BLaER1 treated with 17β-estradiol and CSF1 and Interleukin-3, amounts not matched to agents 10 nM and 100 nM (cell line): ENCODE measurements around the gene HCFC1.

Experiments used
- H3K27ac ChIP-seq, 11 experiments: shearing (Covaris generic); formaldehyde crosslinking; 2 replicates each; pipeline ENCODE4 v1.8.1; 2022
- H3K27me3 ChIP-seq, 11 experiments: shearing (Covaris generic); formaldehyde crosslinking; 2 replicates each; pipeline ENCODE4 v1.8.1; 2022
- H3K36me3 ChIP-seq, 11 experiments: shearing (Covaris generic); formaldehyde crosslinking; 2 replicates each; pipeline ENCODE4 v1.8.1; 2022
- H3K4me1 ChIP-seq, 10 experiments: shearing (Covaris generic); formaldehyde crosslinking; 2 replicates each; pipeline ENCODE4 v1.8.1; 2022
- H3K4me2 ChIP-seq, 11 experiments: shearing (Covaris generic); formaldehyde crosslinking; 2 replicates each; pipeline ENCODE4 v1.8.1; 2022
- H3K4me3 ChIP-seq, 10 experiments: shearing (Covaris generic); formaldehyde crosslinking; 2 replicates each; pipeline ENCODE4 v1.8.1; 2022
- H3K9ac ChIP-seq, 11 experiments: shearing (Covaris generic); formaldehyde crosslinking; 2 replicates each; pipeline ENCODE4 v1.8.1; 2022
- H3K9me3 ChIP-seq, 11 experiments: shearing (Covaris generic); formaldehyde crosslinking; replicated peaks in 1 of 11; 2 replicates each; pipeline ENCODE4 v1.8.1; 2022
- H4K20me1 ChIP-seq, 11 experiments: shearing (Covaris generic); formaldehyde crosslinking; 2 replicates each; pipeline ENCODE4 v1.8.1; 2022
- Cebpa-rat ChIP-seq, 11 experiments: shearing (Covaris generic); IDR thresholded peaks; 2 replicates each; pipeline ENCODE4 v1.8.1; 2022

Gene HCFC1

GRCh38 chrX:153906126-153906917, 65.3 kb downstream of the HCFC1 start:
- Histone ChIP-seq H3K4me3 (no peak overlapping the region), H3K27ac (no peak overlapping the region; a peak in 1 of 22 replicates), H3K9ac (no peak overlapping the region; a peak in 1 of 22 replicates), H3K9me3 (no peaks in the 10 kb centered on the region; a peak in 4 of 22 replicates), H3K4me1 (peaks cover 38 to 63% (median 49%) of the 10 kb centered on the region in 10 experiments), H3K36me3 (peaks cover 0 to 42% (median 25%) of the 10 kb centered on the region in 11 experiments; a peak in 13 of 22 replicates), H3K27me3 (peaks cover 42 to 89% (median 72%) of the 10 kb centered on the region in 11 experiments), H3K4me2 (no peak overlapping the region), H4K20me1 (peaks cover 35 to 93% (median 53%) of the 10 kb centered on the region in 11 experiments; a peak in 20 of 22 replicates)
- no peak for TF ChIP-seq Cebpa-rat (IDR thresholded peaks at IDR 0.05)

DNA sequence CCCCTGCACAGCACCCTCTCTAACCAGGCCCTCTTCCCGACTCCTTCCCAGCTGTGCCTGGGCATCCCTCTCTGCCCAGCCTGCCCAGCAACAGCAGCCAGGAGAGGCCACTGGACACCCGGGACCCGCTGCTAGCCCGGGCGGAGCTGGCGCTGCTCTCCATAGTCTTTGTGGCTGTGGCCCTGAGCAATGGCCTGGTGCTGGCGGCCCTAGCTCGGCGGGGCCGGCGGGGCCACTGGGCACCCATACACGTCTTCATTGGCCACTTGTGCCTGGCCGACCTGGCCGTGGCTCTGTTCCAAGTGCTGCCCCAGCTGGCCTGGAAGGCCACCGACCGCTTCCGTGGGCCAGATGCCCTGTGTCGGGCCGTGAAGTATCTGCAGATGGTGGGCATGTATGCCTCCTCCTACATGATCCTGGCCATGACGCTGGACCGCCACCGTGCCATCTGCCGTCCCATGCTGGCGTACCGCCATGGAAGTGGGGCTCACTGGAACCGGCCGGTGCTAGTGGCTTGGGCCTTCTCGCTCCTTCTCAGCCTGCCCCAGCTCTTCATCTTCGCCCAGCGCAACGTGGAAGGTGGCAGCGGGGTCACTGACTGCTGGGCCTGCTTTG, 66.0 kb downstream of the HCFC1 start:
- H3K27me3 ChIP-seq, result peaks cover 42 to 91% (median 74%) of the 10 kb centered on the region in 11 experiments
- peaks cover 44 to 67% (median 55%) of the 10 kb centered on the region in 10 experiments for H3K4me1 ChIP-seq
- peaks cover 30 to 88% (median 51%) of the 10 kb centered on the region in 11 experiments; a peak in 20 of 22 replicates for H4K20me1 ChIP-seq
- peak overlapping the region in 1 of 11 experiments; percentile 38; a peak in 2 of 22 replicates for H3K4me2 ChIP-seq
- H3K9me3 ChIP-seq, result no peaks in the 10 kb centered on the region; a peak in 4 of 22 replicates
- no peak overlapping the region for H3K27ac ChIP-seq
- H3K36me3 ChIP-seq, result peaks cover 0 to 37% (median 21%) of the 10 kb centered on the region in 11 experiments; a peak in 11 of 22 replicates
- H3K4me3 ChIP-seq, result no peak overlapping the region
- no peak overlapping the region for H3K9ac ChIP-seq
- no peak for TF ChIP-seq Cebpa-rat (IDR thresholded peaks at IDR 0.05)

- no peak within 1 kb of the TSS for H3K4me3 ChIP-seq
- H3K27me3 ChIP-seq, result peaks cover 55 to 95% (median 84%) of the 10 kb centered on the region in 11 experiments
- H3K4me1 ChIP-seq, result peaks cover 56 to 74% (median 66%) of the 10 kb centered on the region in 10 experiments
- peak within 1 kb of the TSS in 10 of 11 experiments; percentile 17 to 69 (median 40); a peak in 13 of 22 replicates for H3K9ac ChIP-seq
- peak within 1 kb of the TSS; percentile 64 to 79 (median 70) for H3K4me2 ChIP-seq
- H3K27ac ChIP-seq, result peak within 1 kb of the TSS in 10 of 11 experiments; percentile 37 to 67 (median 59); a peak in 20 of 22 replicates
- H4K20me1 ChIP-seq, result peaks cover 26 to 74% (median 46%) of the 10 kb centered on the region in 11 experiments; a peak in 20 of 22 replicates
- TF ChIP-seq Cebpa-rat (IDR thresholded peaks at IDR 0.05), result no peak
- peaks cover 0 to 7% (median under 1%) of the 10 kb centered on the region in 11 experiments; a peak in 9 of 22 replicates for H3K9me3 ChIP-seq
- peaks cover 0 to 28% (median 16%) of the 10 kb centered on the region in 11 experiments; a peak in 10 of 22 replicates for H3K36me3 ChIP-seq
Observed at GRCh38 chrX:153903991-153904957, 67.3 kb downstream of the HCFC1 start, which contains the start of gene AVPR2. AVPR2 (plus strand) TSS chrX:153904673; CDS start chrX:153905146, 473 bp downstream.

DNA sequence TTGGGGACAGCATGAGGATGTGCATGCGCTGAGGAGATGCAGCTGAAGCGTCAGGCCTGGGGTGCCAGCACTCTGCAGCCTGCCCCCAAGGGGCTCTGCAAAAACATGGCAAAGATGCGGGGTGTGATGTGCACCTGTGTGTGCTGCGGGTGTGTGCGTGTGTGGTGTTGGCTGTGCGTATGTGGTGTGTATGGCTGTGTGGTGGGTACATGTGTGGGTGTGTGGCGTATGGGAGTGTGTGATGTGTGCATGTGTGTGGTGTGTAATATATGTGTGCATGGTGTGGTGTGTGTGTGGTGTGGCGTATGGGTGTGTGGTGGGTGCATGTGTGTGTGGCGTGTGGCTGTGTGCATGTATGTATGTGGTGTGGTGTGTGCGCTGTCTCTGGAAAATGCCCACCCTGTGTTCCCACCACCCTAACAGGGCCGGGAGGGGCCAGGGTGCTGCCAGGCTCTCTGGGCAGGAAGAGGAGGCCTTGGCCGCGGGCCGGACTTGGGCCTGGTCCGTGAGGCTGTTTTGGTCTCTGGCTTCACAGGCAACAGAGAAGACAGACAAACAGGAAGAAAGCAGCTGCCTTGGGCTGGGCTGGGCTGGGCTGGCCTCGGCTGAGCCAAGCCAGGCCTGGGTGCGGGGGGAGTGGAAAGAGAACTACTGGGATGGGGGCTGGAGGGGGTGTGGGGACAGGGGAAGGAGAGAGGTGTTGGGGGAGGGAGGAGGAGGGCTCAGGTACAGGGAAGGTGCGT, 68.2 kb downstream of the HCFC1 start:
- Histone ChIP-seq H3K4me2 (peak overlapping the region; percentile 64 to 79 (median 70)), H3K4me3 (no peak overlapping the region), H3K9ac (peak overlapping the region in 8 of 11 experiments; percentile 17 to 69 (median 44); a peak in 9 of 22 replicates), H3K36me3 (peaks cover 0 to 20% (median 9%) of the 10 kb centered on the region in 11 experiments; a peak in 9 of 22 replicates), H4K20me1 (peaks cover 18 to 66% (median 40%) of the 10 kb centered on the region in 11 experiments; a peak in 20 of 22 replicates), H3K4me1 (peaks cover 56 to 70% (median 64%) of the 10 kb centered on the region in 10 experiments), H3K27me3 (peaks cover 64 to 95% (median 86%) of the 10 kb centered on the region in 11 experiments), H3K9me3 (peaks cover 0 to 15% (median 6%) of the 10 kb centered on the region in 11 experiments; a peak in 9 of 22 replicates), H3K27ac (peak overlapping the region in 9 of 11 experiments; percentile 37 to 73 (median 59); a peak in 14 of 22 replicates)
- TF ChIP-seq Cebpa-rat (IDR thresholded peaks at IDR 0.05), result no peak

- H3K9ac ChIP-seq, result peak overlapping the region in 7 of 11 experiments; percentile 41 to 65 (median 54); a peak in 8 of 22 replicates
- peaks cover 0 to 10% (median under 1%) of the 10 kb centered on the region in 11 experiments; a peak in 6 of 22 replicates for H3K36me3 ChIP-seq
- peak overlapping the region; percentile 64 to 79 (median 70) for H3K4me2 ChIP-seq
- TF ChIP-seq Cebpa-rat (IDR thresholded peaks at IDR 0.05), result no peak
- H3K4me3 ChIP-seq, result no peak overlapping the region
- H3K4me1 ChIP-seq, result peaks cover 56 to 69% (median 64%) of the 10 kb centered on the region in 10 experiments
- H3K27me3 ChIP-seq, result peaks cover 66 to 95% (median 87%) of the 10 kb centered on the region in 11 experiments
- H3K27ac ChIP-seq, result peak overlapping the region in 10 of 11 experiments; percentile 40 to 79 (median 66); a peak in 16 of 22 replicates
- peaks cover 0 to 15% (median 6%) of the 10 kb centered on the region in 11 experiments; a peak in 9 of 22 replicates for H3K9me3 ChIP-seq
- peaks cover 10 to 56% (median 31%) of the 10 kb centered on the region in 11 experiments; a peak in 20 of 22 replicates for H4K20me1 ChIP-seq
Observed at GRCh38 chrX:153902385-153902784, 69.2 kb downstream of the HCFC1 start.

DNA sequence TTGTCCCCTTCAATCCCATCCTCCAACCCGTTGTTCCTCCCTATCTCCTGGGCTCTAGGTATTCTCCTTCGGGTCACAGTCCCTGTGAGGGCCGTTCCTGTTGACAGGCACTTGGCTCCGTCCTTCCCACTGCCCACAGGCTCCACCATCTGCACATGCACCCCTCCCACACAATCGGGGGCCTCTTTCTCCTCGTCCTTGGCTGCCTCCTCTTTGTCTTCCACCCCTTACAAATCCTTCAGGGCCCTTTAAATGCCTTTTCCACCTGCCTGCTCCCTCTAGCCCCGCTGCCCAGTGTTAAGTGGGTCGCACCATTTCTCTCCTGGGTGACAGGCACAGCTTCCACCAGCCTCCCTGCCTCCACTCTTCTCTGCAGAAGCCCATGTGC, 69.9 kb downstream of the HCFC1 start:
- peaks cover 0 to 5% (median 0%) of the 10 kb centered on the region in 11 experiments; a peak in 1 of 22 replicates for H3K36me3 ChIP-seq
- peak overlapping the region; percentile 64 to 79 (median 70) for H3K4me2 ChIP-seq
- H4K20me1 ChIP-seq, result peaks cover 4 to 49% (median 24%) of the 10 kb centered on the region in 11 experiments; a peak in 20 of 22 replicates
- no peak for TF ChIP-seq Cebpa-rat (IDR thresholded peaks at IDR 0.05)
- peaks cover 56 to 69% (median 61%) of the 10 kb centered on the region in 10 experiments for H3K4me1 ChIP-seq
- H3K9ac ChIP-seq, result peak overlapping the region in 10 of 11 experiments; percentile 30 to 69 (median 58); a peak in 16 of 22 replicates
- H3K27ac ChIP-seq, result peak overlapping the region; percentile 60 to 79 (median 69); a peak in 21 of 22 replicates
- peaks cover 68 to 95% (median 87%) of the 10 kb centered on the region in 11 experiments for H3K27me3 ChIP-seq
- peaks cover 0 to 15% (median 6%) of the 10 kb centered on the region in 11 experiments; a peak in 10 of 22 replicates for H3K9me3 ChIP-seq
- no peak overlapping the region for H3K4me3 ChIP-seq
